Mucosa of stomach (tissue), 1 donor: ENCODE results near the gene PHKG2.

Source experiments
- H3K27me3 ChIP-seq: one replicate; pipeline ENCODE4 v1.7.0; 2013; ENCODE audit warnings: mild to moderate bottlenecking, low read length; ENCODE audit not compliant: control insufficient read depth, insufficient read depth
- H3K36me3 ChIP-seq: one replicate; pipeline ENCODE4 v1.7.0; 2013; ENCODE audit warnings: low read length; ENCODE audit not compliant: control insufficient read depth, insufficient read depth
- H3K4me1 ChIP-seq: one replicate; pipeline ENCODE4 v1.7.0; 2013; ENCODE audit warnings: mild to moderate bottlenecking, low read length; ENCODE audit not compliant: control insufficient read depth, insufficient read depth
- H3K4me3 ChIP-seq: one replicate; pipeline ENCODE4 v1.7.0; 2013; ENCODE audit warnings: low read length
- H3K9ac ChIP-seq: one replicate; pipeline ENCODE4 v1.7.0; 2013; ENCODE audit warnings: mild to moderate bottlenecking, low read length, moderate library complexity
- H3K9me3 ChIP-seq: one replicate; pipeline ENCODE4 v1.7.0; 2013; ENCODE audit warnings: mild to moderate bottlenecking, low read length, moderate library complexity; ENCODE audit not compliant: control insufficient read depth
- donor health status: Pancreatic carcinoma.

The PHKG2 gene

GRCh38 chr16:30748634-30749445 is 615 bp downstream of the PHKG2 start:
- peaks cover 9% of the 10 kb centered on the region for H3K4me1 ChIP-seq
- H3K4me3 ChIP-seq: no peak overlapping the region
- H3K36me3 ChIP-seq: no peaks in the 10 kb centered on the region
- H3K9me3 ChIP-seq: no peaks in the 10 kb centered on the region
- H3K9ac ChIP-seq: peak overlapping the region; percentile 50
- H3K27me3 ChIP-seq: no peaks in the 10 kb centered on the region

DNA sequence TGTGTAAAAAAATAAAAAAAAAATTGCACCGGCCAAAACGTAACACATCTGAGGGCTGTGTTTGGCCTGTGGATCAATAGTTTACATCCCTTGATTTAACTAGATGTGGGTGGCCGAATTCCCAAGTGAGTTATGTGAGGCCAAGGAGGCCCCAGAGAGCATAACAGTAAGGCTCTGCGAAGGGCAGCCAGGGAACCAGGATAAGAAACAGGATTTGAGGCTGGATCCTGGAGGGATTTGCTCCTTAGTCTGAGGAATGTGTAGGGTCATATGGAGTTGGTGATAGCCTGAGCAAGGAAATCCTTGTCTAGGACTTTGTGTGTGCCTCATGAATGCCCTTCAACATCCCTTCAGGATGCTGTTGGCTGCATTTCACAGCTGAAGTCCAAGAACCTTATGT is 2.0 kb downstream of the PHKG2 start:
- Histone ChIP-seq H3K27me3 (no peaks in the 10 kb centered on the region), H3K9ac (no peak overlapping the region), H3K9me3 (no peaks in the 10 kb centered on the region), H3K4me3 (no peak overlapping the region), H3K36me3 (no peaks in the 10 kb centered on the region), H3K4me1 (peaks cover 9% of the 10 kb centered on the region)

- no peak overlapping the region for H3K4me3 ChIP-seq
- no peaks in the 10 kb centered on the region for H3K36me3 ChIP-seq
These were observed 2.7 kb downstream of the PHKG2 start for GRCh38 chr16:30750876-30751465.

GRCh38 chr16:30753596-30753995 is 5.4 kb downstream of the PHKG2 start:
- no peak overlapping the region for H3K4me3 ChIP-seq
- H3K36me3 ChIP-seq: no peaks in the 10 kb centered on the region
- no peaks in the 10 kb centered on the region for H3K27me3 ChIP-seq
- no peaks in the 10 kb centered on the region for H3K4me1 ChIP-seq
- H3K9me3 ChIP-seq: no peaks in the 10 kb centered on the region
- H3K9ac ChIP-seq: no peak overlapping the region

More at GRCh38 chr16:30750876-30751465, 2.7 kb downstream of the PHKG2 start:
- no peaks in the 10 kb centered on the region for H3K9me3 ChIP-seq
- no peaks in the 10 kb centered on the region for H3K27me3 ChIP-seq
- no peak overlapping the region for H3K9ac ChIP-seq
- H3K4me1 ChIP-seq: peaks cover 9% of the 10 kb centered on the region

GRCh38 chr16:30755955-30756780 is 7.9 kb downstream of the PHKG2 start:
- Histone ChIP-seq H3K4me1 (peaks cover 7% of the 10 kb centered on the region), H3K4me3 (no peak overlapping the region), H3K9me3 (no peaks in the 10 kb centered on the region), H3K27me3 (no peaks in the 10 kb centered on the region), H3K9ac (no peak overlapping the region), H3K36me3 (no peaks in the 10 kb centered on the region)

DNA sequence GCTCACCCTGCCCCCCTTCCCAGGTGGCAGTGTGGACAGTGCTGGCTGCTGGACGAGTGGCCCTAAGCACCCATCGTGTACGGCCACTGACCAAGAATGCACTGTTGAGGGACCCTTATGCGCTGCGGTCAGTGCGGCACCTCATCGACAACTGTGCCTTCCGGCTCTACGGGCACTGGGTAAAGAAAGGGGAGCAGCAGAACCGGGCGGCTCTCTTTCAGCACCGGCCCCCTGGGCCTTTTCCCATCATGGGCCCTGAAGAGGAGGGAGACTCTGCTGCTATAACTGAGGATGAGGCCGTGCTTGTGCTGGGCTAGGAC is 8.5 kb downstream of the PHKG2 start:
- Histone ChIP-seq H3K36me3 (no peaks in the 10 kb centered on the region), H3K27me3 (no peaks in the 10 kb centered on the region), H3K9ac (no peak overlapping the region), H3K4me3 (no peak overlapping the region), H3K4me1 (peaks cover 7% of the 10 kb centered on the region), H3K9me3 (no peaks in the 10 kb centered on the region)

DNA sequence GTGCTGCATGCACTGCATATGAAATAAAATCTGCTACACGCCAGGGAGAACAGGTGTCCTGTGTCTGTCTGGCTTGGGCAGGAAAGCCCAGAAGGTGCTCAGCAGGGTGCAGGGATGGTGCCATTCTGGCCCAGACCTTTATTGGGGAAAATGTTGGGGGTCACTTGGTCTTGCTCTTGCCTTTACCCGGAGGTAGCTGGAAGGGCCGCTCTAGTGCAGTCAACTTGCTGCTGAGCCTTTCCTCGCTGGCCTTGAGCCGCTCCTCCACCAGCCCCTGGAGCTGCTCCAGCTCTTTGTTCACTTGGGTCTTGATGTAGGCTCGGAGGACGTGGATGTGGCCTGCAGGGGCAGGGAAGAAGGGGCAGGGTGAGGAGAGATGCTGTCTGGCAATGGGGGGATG is 9.1 kb downstream of the PHKG2 start:
- H3K9me3 ChIP-seq: no peaks in the 10 kb centered on the region
- H3K27me3 ChIP-seq: no peaks in the 10 kb centered on the region
- peaks cover 7% of the 10 kb centered on the region for H3K4me1 ChIP-seq
- no peak overlapping the region for H3K9ac ChIP-seq
- H3K4me3 ChIP-seq: no peak overlapping the region
- no peaks in the 10 kb centered on the region for H3K36me3 ChIP-seq

- H3K4me1 ChIP-seq: peaks cover 19% of the 10 kb centered on the region
- H3K9me3 ChIP-seq: no peaks in the 10 kb centered on the region
- no peak overlapping the region for H3K4me3 ChIP-seq
- H3K9ac ChIP-seq: no peak overlapping the region
- no peaks in the 10 kb centered on the region for H3K27me3 ChIP-seq
- H3K36me3 ChIP-seq: no peaks in the 10 kb centered on the region
These were observed 10.8 kb downstream of the PHKG2 start for GRCh38 chr16:30758988-30759491.

DNA sequence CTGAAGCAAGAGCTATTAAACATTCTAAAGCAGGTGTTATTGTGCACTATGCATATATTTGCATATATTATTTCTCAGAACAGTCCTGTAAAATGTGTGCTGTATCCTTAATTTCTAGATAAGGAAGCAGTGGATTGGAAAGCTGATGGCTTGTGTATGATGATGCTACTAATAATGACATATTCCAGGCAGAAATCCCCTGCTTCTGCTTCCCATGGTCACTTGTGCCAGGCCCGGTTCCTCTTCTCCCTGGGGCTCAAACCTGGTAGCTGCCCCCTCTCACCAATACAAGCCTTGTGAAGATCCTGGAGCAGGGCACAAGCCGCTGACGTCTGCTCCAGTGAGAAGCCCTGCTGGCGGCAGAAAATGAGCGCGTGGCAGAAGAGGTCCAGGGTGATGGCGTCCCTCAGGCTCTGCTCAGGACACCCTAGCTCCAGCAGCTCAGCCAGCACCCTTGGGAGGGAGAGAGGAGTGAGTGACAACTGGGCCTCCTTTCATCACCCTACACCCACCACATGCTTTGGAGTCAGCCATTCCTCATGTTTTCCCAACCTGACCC is 11.9 kb downstream of the PHKG2 start:
- H3K36me3 ChIP-seq: peaks cover 7% of the 10 kb centered on the region
- H3K9me3 ChIP-seq: no peaks in the 10 kb centered on the region
- no peaks in the 10 kb centered on the region for H3K27me3 ChIP-seq
- H3K4me3 ChIP-seq: no peak overlapping the region
- no peak overlapping the region for H3K9ac ChIP-seq
- peaks cover 19% of the 10 kb centered on the region for H3K4me1 ChIP-seq

DNA sequence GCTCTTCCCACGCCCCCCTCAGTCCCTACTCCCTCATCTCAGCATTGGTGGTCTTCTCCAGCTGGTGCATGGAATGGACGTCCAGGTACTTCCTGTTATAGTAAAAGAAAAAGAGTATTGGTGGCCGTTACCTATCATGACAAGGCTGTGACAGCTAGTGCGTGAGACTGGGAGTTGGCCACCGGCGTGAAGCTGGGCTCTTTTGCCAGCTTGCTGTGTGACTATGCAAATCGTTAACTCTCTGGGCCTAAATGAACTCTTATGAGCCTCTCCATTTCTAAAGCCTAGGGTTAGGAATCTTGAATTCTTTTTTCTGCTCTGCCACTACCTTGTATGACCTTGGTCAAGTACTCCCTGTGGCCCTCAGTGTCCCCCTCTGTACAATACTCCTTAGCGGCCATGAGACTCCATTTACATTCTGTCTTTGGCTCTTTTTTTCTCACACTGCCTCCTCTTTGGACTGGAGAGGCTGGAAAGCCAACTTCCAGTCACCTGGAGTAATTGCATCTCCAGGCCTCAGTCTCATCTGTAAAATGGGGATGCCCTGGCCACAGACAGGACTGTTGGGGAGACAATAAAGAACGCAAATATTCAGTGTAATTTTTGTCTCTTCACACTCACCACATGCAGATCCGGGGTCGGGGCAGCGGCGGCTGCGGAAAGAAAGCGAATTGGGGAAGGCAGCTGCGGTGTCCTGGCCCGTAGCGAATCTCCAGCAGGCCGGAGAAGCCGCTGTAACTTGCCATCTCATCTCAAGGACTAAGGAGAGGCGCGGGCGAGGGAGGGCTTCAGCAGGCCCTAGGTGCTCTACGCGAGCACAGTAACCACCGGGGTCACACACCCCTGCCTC is 12.6 kb downstream of the PHKG2 start:
- Histone ChIP-seq H3K4me1 (peaks cover 19% of the 10 kb centered on the region), H3K36me3 (peaks cover 9% of the 10 kb centered on the region), H3K9me3 (no peaks in the 10 kb centered on the region), H3K4me3 (no peak overlapping the region), H3K9ac (peak overlapping the region; percentile 96), H3K27me3 (no peaks in the 10 kb centered on the region)

- Histone ChIP-seq H3K36me3 (peaks cover 13% of the 10 kb centered on the region), H3K4me1 (peaks cover 19% of the 10 kb centered on the region), H3K27me3 (no peaks in the 10 kb centered on the region), H3K9ac (peak overlapping the region; percentile 96), H3K4me3 (peak overlapping the region; percentile 83), H3K9me3 (no peaks in the 10 kb centered on the region)
These were observed 13.3 kb downstream of the PHKG2 start for GRCh38 chr16:30761427-30761927.
